Stimulated activated CD4-positive, alpha-beta T cell treated with anti-CD3 and anti-CD28 coated beads, Interleukin-1b, Interleukin-23, amount 100 ng/mL, for 1 hour (primary cell): ENCODE results near the gene NR1H3.

ENCODE experiments used
- DNase-seq, 2 donors: peaks; one replicate each; pipeline ENCODE4 v3.0.0-alpha.2; 2020; ENCODE audit warnings: low read depth in 2 of 2

The NR1H3 gene

DNA sequence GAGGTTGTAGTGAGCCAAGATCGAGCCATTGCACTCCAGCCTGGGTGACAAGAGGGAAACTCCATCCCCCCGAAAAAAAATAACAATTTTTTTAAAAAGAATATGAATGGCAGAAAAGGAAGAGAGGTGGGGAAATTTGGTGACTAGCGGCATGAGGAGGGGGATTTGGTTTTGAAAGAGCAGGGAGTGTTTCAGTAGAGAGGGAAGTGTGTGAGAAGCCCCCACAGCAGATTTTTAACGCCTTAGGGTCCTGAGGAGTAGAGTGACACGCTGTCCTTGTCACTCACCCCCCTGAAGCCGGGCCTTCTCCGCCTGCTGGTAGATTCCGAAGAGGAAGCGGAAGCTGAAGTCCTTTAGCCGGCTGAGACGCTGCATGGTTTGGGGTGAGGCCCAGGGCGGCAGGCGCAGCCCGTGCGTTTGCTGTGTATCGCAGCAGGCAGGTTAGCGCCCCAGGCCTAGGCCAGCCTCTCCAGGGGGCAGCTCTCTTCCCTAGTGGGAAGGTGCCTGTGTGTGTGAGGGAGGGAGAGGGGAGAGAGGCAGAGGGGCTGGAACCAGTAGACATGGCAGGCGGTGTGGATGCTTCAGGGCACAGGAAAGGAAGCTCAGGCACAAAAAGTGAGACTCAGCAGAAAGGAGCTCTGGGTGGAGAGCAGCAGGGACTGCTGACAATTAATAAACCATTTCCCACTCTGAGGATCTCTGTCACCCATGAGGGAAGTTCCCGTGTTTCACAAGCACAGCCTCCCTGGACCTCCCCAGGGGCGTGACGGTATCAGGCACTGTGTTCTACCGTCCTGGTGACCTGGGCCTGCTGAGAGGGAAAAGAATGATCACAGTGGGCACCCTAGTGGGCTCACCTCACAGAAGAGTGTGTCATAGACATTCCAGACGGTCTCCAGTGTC lies 13.1 kb upstream of the NR1H3 start:
- no peak for DNase-seq

DNA sequence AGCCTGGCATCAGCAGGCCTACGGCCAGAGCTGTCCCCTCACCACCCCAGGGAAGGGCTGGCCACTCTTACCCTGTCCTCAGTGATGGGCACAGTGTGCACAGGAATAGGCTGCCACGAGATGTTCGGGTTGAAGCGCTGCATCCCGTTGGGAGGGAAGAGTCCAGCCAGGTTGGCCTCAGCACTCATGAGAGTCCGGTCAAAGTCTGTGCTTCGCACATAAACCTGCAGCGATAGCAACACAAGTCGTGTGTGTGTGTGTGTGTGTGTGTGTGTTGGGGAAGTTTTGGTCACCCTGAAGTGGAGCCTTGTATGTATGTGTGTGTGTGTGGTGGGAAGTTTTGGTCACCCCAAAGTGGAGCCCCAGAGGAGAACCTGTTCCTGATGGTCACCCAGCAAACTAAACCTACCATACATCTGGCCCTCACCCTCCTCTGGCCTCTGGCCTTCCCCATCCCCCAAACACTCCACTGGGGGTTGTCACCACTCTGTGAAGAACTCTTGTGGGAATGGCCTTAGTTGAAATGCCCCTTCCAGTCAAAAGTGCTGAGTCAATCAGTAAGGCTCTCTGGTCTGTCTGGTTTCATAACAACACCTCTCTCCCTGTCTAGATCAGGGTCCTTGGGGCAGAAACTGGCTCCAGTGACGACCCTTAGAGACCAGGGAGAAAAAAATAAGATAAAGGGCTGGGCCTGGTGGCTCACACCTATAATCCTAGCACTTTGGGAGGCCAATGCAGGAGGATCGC lies 12.0 kb upstream of the NR1H3 start:
- no peak for DNase-seq

DNA sequence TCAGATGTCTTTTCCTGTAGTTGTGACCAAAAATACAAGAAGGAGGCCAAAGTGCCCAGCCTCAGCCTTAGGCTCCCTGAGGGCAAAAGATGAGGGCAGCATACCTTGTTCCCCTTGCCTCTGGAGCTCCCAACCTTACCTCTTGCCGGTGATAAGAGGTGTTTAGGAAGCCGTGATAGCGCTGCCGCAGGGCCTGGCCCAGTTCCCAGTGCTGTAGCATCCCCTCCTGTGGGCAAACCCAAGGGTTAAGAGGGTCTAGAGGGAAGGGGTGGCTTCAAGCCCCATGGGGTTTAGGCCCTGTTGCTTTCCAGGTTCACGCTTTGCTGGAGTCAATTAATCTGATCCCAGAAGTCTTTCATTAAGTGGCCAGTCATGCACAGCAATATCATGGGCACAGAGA lies 10.3 kb upstream of the NR1H3 start:
- no peak for DNase-seq

DNA sequence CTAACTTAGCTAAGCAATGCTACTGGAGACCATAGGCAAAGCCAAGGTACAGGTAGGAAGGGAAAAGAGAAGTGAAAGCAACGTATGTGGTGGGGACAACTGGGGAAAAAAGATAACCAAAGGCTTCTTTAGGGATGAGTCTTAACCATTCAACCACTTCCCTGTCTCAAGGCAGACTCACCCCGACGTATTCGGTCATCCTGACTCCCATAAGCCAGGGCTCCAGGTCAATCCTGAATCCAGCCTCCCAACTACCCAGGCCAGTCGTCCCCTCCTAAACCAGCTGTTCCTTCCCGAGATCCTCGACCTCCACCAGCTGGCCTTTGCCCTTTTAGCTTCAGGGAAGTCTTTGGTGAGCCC lies 9.5 kb upstream of the NR1H3 start:
- no peak for DNase-seq

DNA sequence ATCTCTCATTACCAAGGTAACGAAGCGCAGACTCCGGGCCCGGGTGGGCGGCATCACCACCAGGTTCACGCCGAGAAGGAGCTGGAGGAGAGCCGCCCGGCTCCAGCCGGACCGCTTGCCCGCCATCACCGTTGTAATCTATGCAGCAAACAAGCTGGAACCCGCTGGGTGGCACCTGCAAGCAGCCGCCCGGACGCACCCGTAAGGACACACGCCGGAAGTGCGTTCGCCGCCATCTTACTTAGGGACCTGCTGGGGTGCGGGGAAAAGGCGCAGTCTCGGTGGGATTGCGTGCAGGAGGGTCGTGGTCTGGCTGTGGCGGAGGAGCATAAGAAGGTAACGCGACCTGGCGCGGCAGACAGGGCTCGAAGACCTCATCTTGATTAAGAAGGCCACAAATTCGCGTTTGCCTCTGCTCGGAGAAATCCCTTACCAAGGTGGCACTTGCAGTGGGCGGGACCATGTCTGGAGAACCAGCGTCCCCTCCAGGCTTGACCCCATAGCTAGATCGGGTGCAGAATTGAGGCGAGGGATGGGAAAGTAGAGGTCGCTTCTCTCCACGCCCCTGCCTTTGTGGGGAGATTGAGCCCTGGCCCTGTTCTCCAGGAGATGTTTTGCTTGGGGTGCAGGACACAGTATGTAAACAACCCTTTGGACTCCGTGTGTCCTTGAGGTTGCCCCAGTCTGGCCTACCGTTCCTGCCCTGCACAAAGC lies 9.0 kb upstream of the NR1H3 start, which contains the start of gene ACP2:
Gene ACP2, minus strand, starts transcription at position 151 of the 714 bp plus-strand sequence. Its CDS starts 25 bp downstream, at position 126.
- DNase-seq: peak; percentile 57

DNA sequence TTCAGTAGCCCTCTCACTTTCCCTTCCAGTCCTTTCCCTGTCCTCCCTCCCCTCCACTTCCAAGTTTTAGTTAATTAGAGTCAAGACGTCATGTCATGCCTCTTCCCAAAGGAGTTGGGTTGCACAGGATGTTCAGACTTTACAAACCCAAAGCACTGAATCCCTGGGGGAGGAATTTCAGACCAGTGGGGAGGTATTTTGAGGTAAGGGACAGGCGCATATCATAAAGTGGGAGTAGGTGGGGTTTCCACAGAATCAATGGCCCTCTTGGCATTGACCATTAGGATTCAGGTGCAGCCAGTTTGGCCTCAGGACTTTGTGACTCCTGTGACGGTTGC lies 8.4 kb upstream of the NR1H3 start:
- no peak for DNase-seq

DNA sequence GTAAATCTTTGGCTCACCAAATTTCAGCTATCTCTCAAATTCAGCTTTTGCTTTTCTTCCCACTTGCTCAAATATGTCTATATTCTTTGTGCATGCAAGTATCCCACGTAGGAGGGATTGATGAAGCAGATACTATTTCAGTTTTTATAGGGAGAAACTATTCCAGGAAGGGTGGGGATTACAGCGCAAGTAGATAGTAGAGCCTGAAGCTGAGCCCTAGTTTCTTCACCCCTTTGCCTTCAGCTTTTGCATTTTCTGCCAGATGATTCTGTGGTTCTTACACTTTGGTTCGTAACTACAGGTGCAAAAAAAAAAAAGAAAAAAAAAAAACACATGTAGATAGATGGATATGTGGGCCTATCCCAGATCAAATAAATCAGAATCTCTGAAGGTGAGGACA lies 6.0 kb upstream of the NR1H3 start:
- no peak for DNase-seq

DNA sequence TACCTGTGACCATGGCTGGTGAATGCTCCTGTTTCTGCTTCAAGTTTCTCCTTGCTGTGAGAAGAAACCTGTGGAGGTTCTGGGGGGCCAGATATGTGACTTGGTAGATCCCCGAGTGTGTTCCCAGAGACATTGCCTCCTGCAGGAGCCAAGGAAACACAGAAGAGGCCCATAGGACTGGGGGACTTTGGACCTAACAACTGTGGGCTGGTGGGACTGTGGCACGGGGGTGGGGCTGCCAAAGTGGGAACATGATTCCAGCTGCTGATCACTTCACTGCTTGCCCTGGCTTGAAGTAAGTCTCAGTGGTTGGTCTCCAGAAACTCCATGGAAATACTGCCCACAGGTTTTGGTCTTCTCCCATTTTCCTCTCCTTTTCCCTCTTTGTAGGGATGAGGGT lies 4.1 kb upstream of the NR1H3 start:
- DNase-seq: no peak

DNA sequence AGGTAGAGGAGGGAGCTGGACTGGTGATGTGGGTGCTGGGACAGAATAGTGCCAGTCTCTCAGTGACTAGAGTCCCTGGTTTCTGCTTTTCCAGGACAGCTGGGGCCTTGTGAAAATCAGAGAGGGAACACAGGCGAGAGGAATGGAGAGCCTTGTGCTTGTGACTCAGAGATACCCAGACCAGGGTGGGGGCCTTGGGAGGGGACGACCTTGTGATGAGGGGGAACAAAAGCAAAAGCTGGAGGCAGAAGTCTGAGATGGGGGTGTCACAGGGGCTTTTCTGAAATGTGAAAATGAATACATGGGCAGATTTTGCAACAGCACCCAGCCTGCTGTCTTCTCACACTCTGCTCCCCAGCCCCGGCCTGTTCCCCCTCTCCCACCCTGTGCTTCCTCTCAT lies 3.4 kb upstream of the NR1H3 start:
- DNase-seq: no peak

DNA sequence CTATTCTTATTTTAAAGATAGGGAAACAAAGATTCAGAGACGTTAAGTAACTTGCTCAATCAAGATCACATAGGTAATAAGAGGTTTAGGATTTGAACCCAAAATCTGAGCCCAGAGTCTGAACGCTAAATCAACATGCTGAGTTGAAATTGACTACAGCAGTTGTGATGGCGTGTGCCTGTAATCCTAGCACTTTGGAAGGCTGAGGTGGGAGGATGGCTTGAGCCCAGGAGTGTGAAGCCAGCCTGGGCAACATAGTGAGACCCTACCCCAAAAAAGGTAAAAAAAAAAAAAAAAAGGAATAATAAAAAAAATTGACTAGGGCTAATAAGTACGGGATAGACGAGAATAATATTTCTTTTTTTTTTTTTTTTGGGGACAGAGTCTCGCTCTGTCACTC lies 1.4 kb upstream of the NR1H3 start:
- DNase-seq: no peak

DNA sequence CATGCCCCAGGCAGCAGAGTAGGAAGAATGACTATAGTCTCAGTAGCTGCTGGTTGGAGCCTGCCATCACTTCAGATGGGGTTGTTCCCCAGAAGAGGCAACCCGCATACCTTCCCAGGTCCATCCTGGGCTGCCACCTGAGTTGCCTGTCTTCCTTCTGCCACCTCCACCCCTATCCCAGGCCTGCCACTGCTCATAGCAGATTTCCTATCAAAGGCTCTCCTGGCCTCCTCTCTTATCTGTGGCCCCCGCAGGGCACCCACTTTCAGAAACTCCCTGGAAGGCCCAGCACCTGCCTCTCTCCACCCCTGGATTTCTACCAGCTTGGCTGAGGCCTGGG lies 649 bp upstream of the NR1H3 start:
- DNase-seq: no peak

DNA sequence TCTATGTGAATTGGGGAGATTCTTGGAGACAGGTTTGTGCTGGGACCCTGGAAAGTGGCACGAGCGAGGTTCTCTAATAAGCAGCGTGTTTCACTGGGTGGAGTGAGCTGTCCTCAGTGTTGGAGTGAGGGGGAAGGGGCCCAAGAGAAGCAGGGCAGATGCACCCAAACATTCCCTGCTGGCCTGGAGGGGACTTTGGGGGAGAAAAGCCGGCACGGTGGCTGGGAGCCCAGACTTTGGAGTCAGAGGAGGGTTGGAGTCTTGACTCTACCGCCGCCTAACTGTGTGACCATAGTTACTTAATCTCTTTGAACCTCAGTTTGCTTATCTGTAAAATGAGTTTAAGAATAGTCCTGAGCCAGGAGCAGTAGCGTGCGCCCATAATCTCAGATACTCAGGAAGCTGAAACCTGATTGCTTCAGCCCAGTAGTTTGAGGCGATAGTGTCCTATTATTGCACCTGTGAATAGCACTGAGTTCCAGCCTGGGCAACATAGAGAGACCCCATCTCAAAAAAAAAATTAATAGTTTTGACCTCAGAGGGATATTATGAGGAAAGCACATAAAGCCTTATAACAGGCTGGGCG lies 614 bp downstream of the NR1H3 start:
- DNase-seq: no peak

DNA sequence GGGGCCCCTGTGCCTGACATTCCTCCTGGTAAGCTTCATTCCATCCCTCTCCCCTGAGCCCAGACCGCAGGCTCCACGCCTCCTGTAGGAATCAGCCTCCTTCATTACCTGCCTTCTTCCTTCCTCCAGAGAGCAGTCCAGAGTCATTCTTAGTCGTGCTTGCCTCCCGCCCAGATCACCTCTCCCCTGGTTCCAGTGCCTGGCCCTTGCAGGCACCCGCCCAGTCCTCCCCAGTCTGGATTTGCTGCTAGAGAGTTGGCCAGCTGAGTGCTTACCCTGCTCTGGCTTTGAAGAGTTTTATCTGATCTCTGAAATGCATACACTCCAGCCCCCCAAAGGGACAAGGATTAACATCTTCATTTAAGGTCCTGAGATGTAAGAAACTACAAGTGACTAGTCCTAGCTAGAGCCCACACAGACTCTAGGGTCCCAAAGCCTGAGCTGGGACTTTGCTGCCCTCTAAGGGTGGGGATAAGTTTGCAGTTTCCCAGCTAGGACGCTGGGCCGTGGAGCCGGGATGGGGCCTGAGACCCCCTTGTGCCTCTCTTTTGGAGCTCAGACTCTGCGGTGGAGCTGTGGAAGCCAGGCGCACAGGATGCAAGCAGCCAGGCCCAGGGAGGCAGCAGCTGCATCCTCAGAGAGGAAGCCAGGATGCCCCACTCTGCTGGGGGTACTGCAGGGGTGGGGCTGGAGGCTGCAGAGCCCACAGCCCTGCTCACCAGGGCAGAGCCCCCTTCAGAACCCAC lies 1.6 kb downstream of the NR1H3 start:
- no peak for DNase-seq

DNA sequence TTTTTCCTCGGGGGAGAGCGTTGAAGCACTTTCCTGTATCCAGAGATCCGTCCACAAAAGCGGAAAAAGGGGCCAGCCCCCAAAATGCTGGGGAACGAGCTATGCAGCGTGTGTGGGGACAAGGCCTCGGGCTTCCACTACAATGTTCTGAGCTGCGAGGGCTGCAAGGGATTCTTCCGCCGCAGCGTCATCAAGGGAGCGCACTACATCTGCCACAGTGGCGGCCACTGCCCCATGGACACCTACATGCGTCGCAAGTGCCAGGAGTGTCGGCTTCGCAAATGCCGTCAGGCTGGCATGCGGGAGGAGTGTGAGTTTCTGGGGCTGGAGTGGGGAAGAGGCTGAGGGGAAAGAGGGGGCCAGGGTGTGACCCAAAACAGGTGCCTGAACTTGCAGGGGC lies 2.6 kb downstream of the NR1H3 start:
- DNase-seq: no peak

DNA sequence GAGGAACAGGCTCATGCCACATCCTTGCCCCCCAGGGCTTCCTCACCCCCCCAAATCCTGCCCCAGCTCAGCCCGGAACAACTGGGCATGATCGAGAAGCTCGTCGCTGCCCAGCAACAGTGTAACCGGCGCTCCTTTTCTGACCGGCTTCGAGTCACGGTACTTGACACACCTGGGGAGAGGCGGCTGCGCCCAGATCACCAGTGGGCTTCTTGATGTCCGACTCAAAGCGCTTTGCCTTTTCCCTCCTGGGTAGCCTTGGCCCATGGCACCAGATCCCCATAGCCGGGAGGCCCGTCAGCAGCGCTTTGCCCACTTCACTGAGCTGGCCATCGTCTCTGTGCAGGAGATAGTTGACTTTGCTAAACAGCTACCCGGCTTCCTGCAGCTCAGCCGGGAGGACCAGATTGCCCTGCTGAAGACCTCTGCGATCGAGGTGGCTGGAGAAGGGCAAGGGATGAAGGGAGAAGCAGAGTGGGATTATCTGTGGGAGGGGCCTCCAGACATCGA lies 3.5 kb downstream of the NR1H3 start:
- DNase-seq: no peak

DNA sequence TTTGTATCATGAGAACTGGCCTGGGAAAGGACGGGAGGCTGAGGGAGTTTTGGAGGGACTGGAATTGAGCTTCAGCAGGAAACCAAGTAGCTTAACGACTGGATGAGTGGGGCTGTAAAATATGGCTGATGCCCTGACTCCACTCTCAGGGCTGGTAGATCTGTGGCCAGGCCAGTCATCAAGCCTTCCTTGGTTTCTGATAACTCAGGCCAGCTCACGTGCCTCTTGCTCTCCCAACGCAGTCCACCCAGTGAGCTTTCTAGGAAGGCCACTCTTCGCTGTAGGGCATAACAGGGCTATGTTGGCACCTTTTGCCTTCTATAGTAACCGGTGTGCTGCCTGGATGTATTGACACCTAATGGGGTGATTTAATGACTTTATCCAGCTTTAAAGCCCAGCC lies 6.3 kb downstream of the NR1H3 start:
- no peak for DNase-seq

DNA sequence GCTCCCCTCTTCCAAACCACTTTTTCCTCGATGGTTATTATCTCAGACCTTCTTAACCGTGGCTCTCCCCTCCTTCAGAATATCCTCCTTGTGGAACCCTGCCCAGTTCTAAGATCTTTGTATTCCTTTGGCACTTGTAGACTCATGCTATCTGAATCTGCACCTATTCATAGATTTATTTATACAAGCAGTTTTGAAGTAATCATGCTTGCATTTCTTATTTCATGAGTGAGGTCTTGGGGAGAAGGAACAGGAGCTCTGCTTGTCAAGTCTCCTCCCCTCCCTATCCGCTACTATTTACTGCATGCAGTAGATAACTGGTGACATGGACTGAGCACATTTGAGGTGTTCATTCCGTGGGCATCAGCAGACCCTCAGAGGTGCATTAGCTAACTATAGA lies 6.7 kb downstream of the NR1H3 start:
- DNase-seq: no peak

DNA sequence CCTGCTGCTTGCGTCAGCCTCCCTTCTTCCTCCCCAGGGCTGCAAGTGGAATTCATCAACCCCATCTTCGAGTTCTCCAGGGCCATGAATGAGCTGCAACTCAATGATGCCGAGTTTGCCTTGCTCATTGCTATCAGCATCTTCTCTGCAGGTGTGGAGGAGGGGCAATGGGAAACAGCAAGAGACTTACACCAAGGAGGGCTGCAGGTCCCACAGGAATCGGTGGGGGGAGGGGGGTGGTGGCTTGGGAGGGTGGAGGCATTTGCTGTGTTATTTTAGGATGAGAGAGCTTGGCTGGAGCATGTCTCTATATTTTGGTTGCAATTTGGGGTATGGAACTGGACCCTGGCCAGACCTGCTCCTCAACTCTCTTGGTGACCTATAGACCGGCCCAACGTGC lies 10.1 kb downstream of the NR1H3 start:
- DNase-seq: no peak

DNA sequence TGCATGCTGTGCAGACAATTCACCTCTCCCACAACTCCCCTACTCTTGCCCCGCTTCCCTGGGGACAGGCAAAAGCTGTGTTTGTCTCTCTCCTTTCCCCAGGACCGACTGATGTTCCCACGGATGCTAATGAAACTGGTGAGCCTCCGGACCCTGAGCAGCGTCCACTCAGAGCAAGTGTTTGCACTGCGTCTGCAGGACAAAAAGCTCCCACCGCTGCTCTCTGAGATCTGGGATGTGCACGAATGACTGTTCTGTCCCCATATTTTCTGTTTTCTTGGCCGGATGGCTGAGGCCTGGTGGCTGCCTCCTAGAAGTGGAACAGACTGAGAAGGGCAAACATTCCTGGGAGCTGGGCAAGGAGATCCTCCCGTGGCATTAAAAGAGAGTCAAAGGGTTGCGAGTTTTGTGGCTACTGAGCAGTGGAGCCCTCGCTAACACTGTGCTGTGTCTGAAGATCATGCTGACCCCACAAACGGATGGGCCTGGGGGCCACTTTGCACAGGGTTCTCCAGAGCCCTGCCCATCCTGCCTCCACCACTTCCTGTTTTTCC lies 10.7 kb downstream of the NR1H3 start:
- no peak for DNase-seq

DNA sequence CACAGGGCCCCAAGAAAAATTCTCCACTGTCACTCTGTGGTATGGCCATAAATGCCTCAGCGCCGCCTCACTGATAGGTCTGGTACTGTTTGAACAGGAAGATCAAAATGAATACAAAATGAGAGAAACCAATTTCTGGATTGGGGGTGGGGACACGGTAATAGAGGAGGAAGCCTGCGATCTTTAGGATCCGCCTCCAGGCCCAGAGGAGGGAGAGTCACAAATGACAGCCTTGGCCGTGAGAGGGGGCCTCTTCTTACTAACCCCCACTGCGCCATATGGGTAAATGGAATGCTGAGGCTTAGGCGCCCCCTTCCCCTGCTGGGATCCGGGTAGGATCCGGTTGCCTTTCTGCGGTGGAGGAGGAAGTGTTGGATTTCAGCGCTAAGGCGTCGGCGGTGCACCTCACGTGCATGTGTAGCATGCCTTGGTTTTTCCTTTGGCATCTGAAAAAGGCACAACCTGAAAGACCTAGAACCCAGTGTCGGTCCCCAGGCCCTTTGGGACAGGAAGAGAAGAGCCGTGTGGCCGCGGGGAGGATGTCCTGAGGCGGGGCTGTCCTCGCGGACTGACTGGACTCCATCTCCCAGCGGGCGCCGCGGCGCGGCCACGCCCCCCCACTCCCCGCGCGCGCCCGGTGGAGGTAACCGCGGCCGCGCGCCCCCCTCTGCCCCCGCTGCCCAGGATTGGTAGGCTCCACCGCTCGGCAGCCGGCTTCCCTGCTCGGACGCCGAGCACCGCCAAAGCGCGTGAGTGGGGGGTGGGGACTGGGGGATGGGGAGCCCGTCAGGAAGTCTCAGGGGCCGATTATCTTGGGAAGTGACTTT lies 11.4 kb downstream of the NR1H3 start:
- peak; percentile 65 to 72 for DNase-seq
